ENCODE data around the gene LMNTD2. TPM values are rescaled to one million over a fixed set of nuclear protein-coding genes. Genes with fewer than 3 reads are reported as not detected.
"Not testable (repeated sequence)": the region's sequence is repeated elsewhere in the genome, so short reads cannot be mapped to it uniquely, and the experiment has no call there.

Gene LMNTD2
- total RNA-seq, 1 donor from 2014 or later: 0.40 TPM

DNA sequence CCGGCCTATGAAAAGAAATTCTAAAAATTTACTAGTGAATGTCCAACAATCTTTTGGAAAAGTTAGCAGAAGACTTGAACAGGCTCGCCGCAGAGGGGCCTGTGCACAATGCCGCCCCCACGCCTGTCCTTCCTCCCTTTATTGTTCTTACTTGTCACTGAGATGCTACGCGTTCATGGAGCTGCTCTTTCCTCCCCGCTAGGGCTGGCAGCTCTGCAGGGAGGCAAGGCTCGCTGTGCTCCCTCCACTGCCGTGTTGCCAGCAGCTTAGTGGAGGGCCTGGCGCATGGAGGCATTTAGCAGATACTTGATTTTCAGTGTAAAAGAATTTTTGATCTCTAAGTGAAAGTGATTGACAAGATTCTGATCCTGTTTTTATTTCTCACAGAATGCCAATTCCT is 30.5 kb upstream of the LMNTD2 start:
- DNase-seq (ENCODE audit: low spot score): no peak
- intact Hi-C loops (cut with DNase I): no loop called here

DNA sequence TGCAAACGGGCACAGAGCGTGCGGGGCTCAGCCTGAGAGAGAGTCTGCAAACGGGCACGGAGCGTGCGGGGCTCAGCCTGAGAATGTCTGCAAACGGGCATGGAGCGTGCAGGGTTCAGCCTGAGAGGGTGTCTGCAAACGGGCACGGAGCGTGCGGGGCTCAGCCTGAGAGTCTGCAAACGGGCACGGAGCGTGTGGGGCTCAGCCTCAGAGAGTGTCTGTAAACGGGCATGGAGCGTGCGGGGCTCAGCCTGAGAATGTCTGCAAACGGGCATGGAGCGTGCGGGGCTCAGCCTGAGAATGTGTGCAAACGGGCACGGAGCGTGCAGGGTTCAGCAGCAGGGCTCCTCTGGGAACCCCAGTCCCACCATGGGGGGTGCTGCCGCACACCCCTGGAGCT is 29.3 kb upstream of the LMNTD2 start:
- no peak for DNase-seq (ENCODE audit: low spot score)
- intact Hi-C loops (cut with DNase I): no loop called here

DNA sequence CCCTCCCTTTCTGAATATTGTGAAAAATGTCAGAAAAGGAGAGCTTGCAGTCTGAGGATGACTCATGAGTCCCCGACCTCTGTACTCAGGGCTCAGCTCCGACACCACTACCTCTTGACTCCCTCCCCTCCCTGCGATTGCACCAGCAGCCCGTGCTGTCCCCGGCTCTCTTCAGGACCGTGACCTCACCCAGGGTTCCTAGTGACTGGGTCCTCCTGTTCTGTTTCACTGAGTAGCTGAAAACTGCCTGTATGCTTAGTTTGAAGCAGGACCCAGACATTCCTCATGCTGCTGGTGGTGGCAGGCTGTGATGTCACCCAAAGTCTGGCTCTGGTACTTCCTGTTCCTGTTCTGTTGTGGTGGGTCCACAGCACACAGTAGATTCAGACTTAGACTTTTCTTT is 27.4 kb upstream of the LMNTD2 start:
- no peak for DNase-seq (ENCODE audit: low spot score)
- intact Hi-C loops (cut with DNase I): no loop called here

DNA sequence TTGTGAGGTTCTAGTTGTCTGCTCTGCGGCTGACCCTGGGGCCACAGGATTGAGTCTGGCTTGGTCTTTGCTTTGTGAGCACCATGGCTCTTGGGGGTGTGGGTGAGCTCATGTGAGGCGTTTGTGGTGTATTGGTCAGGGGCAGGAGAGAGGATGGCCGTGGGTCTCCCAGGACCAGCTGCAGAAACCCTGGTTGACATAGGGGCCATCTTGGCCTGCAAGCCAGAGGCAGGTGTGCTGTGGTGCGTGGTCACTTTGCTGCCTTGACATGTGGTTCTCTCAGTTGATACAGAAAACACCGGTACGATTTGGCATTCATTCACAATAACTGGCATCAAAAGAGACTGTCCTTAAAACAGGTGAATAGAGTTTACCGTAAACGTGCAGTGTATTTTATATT is 27.0 kb upstream of the LMNTD2 start:
- intact Hi-C loops (cut with DNase I): no loop called here
- no peak for DNase-seq (ENCODE audit: low spot score)

DNA sequence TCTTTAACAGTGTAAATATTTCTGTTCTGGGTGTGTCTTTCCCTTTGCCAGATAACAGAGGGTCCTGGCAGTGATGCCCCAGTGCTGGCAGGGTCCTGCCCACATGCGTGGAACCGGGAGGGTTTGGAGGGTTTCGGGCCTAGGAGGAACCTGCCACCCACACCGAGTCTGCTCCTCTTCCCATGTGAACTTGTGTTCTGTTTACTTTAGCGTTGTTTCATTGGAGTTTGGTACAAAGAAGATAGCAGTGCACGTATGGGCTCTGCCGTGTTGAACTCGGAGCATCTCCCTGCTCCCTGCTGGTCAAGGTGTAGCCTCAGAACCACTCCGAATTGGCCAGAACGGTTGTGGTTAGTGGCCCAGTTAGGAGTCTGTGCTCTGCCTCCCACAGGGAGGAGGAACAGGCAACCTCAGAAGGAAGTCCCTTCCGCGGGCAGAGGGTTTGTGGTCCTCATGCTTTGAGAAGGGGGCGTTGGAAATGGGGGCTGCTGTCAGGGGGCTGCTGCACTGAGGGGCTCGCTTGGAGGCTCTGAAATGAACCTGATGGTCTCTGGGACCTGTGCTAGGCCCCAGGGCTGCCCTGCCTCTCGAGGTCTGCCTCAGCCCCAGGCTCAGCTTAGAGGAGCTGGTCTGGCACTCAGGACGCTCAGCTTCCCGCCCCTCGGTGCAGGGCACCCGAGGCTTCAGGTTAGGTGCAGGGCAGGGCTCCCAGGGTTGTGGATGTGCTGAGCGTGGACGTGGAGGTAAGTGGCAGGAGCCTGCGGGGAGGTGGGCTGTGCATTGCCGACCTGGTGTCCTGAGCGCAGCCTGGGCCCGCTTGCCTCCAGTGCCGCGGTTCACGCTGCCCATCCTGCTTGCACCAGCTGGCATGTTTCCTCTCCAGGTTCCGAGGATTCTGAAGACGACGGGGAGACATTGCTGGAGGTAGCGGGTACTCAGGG is 26.1 kb upstream of the LMNTD2 start:
- intact Hi-C loops (cut with DNase I): no loop called here
- DNase-seq (ENCODE audit: low spot score): no peak

DNA sequence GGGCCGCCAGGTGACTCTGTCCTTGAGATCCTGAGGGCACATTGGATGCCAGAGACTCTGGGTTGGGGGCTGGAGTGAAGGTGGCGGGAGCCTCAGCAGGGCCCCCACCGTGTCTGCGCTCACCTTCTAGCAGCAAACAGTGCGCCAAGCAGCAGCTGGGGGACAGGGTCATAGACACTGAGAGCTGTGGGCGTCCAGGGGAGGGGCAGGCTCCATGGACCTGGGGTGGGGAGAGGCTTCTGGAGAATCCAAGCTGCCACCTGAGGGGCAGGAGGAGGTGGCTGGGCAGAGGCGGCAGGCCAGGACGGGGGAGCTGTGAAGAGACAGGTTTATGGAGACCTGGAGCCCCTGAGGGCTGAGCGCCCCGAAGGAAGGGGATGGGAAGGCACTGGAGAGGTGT is 23.7 kb upstream of the LMNTD2 start:
- intact Hi-C loops (cut with DNase I): no loop called here
- DNase-seq (ENCODE audit: low spot score): no peak

DNA sequence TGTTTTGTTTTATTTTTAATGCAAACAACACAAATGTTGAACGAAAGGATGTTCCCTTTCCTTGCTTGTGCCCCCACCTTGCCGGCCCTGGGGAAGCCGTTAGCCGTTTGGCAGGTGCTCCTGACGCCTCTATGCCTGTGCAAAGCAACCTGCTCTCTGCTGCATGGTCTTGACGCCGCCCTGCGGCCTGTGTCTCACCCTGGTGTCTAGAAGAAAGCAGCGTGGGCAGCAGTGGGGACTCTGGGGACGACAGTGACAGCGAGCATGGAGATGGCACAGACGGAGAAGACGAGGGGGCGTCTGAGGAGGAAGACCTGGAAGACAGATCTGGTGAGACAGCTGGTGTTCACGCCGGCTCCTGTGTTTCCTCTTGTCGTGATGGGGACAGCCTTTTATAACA is 21.2 kb upstream of the LMNTD2 start:
- no peak for DNase-seq (ENCODE audit: low spot score)
- intact Hi-C loops (cut with DNase I): no loop called here

DNA sequence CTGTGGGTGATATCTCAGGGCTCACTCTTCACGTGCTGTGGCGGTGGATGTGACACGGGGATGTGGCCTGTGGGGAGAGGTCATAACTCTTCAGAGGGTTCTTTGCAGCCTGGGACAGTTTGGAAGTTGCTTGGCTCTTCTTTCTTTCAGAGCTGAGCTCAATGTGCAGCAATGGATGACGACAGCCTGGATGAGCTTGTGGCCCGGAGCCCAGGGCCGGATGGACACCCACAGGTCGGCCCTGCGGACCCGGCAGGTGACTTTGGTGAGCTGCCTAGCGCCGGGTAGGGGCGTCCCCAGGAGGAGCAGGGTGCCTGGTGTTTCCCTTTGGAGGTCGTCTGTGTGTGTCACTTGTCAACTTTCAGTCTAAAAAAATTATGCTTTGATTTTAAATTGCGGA is 20.8 kb upstream of the LMNTD2 start:
- DNase-seq (ENCODE audit: low spot score): no peak
- intact Hi-C loops (cut with DNase I): no loop called here

DNA sequence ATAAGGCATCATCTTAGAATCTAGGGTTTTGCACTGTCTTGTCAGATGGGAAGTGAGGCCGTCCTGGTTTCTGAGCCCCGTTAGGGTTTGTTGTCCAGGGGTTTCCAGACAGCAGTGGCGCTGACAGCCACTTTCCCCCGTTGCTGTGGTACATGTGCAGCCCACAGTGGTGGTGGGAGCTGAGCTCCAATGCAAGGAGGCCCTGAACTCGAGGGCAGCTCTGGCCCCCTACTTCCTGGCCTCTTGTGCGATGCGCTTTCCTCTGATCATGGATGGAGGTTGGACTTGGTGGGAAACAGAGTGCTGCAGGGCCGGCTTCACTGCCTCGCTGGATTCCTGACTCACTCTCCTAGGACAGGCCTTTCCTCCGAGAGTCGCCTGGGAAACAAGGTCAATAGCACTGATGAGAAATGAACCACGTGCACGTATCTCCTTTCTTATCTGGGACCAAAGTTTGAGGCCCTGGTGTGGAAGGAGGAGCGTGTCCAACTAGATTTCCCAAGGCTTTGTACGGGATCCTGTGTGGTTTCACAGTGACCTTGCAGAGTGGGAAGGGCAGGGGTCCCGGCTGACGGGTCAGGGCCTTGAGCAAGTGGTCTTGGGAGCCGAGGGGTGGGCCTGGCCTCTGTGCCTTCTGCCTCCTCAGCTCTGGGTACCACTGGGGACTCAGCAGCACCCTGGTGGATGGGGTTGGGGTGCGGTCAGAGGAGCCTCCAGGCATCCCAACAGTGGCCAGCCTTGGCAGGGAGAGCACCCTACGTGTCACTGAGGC is 19.5 kb upstream of the LMNTD2 start:
- intact Hi-C loops (cut with DNase I): loop anchor here (5.0 kb wide), 1 partner anchor 37 kb away; the partner anchor contains the start of gene IRF7
- DNase-seq (ENCODE audit: low spot score): no peak

DNA sequence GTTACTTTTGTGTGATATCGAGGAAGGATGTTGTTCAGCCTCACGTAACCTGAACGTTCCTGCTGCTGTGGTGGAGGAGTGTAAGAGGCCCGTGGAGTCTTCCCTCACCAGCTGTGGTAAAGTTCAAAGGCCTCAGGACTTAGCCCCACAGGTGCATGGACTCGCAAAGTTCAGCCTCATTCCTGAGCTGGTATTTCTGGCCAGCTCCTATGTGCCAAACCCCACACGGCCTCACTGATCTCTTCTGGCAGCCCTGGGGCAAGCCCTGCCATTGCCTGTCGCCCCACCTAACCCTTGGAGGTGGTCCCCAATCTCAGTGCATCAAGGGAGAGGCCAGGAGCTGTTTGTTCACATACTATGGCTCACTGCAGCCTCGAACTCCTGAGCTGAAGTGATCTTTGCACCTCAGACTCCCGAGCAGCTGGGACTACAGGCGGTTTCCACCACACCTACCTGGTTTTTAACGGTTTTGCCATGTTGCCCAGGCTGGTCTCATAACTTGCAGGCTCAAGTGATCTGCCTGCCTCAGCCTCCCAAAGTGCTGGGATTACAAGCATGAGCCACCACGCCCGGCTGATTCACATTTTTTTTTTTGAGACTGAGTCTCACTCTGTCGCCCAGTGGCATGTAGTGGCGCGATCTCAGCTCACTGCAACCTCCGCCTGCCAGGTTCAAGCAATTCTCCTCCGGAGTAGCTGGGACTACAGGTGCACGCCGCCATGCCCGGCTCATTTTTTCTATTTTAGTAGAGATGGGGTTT is 17.9 kb upstream of the LMNTD2 start:
- intact Hi-C loops (cut with DNase I): loop anchor here (5.0 kb wide), 1 partner anchor 39 kb away; the partner anchor contains the start of gene IRF7
- no peak for DNase-seq (ENCODE audit: low spot score)

DNA sequence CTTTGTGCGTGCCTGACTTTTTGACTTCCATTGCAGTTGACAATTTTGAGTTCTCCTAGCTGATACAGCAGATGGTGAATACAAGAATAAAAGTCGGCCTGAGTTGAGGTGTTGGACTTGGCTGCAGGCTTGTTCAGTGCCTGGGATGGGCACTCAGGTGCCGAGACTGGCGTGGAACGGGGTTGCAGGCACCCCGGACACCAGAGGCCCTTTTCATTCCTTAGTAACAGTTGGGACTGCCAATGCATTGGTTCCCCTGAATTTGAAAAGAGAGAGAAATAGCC is 17.0 kb upstream of the LMNTD2 start:
- intact Hi-C loops (cut with DNase I): loop anchor here (5.0 kb wide), 1 partner anchor 40 kb away; the partner anchor contains the start of gene IRF7
- DNase-seq (ENCODE audit: low spot score): no peak

DNA sequence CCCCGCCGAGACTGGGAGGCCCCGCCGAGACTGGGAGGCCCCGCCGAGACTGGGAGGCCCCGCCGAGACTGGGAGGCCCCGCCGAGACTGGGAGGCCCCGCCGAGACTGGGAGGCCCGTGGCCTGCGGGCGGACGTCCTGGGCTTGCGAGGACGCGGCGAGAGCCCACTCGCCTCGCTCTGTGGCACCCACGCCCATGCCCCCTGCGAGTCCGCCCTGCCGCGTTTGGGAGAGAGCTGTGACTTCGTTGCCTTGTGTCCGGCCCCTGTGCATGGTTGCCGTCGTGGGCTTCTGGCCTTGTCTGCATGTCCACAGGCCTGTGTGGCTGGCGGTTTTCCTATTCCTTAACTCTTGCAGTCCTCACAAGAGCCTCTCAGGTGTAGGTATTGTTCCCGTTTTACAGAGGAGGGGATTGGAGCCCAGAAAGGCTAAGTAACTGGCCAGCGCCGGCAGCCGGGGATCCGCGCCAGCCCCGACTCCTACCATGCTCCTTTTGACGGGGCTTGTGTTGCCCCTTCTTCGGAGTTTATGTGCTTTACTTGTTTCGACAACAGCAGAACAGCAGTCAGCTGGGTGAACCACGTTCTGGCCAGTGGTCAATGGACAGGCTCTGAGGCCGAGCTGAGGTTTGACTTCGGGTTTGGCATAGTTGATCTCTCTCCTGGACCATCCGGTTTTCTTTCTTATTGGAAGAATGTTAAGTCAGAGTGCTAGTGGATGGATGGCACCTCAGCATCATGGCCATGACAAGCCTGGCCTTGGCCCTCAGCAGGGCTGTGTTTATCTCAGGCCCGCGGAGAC is 16.5 kb upstream of the LMNTD2 start:
- no peak for DNase-seq (ENCODE audit: low spot score)
- intact Hi-C loops (cut with DNase I): loop anchor here (1.0 to 5.0 kb wide), 2 partner anchors 40 to 42 kb away; partner anchors contain the start of genes HRAS and IRF7

DNA sequence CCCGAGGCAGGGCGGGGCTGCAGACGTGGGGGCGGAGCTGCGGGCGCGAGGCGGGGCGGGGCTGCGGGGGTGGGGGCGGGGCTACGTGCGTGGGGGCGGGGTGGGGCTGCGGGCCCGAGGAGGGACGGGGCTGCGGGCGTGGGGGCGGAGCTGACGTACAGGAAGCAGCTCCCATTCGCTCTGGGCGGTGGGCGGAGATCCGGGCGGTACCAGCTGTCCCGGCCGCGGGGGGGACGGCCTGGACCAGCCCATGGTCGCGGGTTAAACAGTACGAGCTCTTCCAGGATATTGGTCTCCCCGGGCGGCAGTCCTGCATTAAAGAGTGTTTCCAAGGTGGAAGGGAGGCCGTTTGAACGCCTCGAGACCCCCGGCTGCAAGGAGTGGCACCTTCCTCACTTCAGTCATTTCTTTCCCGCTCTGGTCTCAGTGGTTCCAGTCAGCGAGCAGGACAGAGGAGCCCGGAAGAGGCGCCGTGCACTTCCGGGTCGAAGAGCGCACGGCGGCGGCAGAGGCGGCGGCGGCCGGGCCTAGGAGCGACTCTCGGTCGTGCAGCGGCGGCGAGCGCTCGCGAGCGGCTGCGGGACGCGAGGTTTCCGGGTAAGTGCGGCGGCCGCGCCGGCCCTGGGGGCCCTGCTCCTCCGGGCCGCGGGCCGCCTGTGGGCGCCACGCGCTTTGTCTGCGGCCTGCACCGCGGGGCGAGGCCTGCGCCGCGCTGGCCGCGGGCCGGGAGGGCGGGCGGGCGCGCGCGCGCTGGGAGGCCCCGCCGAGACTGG is 15.6 kb upstream of the LMNTD2 start, which contains the start of gene PHRF1:
Gene PHRF1 (plus strand): TSS at position 475 of the 773 bp plus-strand sequence. CDS start 5,043 bp downstream, outside the sequence.
- intact Hi-C loops (cut with DNase I): loop anchor here (1.0 to 5.0 kb wide), 2 partner anchors 41 kb away; partner anchors contain the start of genes HRAS and IRF7
- DNase-seq (ENCODE audit: low spot score): peak; percentile 98

DNA sequence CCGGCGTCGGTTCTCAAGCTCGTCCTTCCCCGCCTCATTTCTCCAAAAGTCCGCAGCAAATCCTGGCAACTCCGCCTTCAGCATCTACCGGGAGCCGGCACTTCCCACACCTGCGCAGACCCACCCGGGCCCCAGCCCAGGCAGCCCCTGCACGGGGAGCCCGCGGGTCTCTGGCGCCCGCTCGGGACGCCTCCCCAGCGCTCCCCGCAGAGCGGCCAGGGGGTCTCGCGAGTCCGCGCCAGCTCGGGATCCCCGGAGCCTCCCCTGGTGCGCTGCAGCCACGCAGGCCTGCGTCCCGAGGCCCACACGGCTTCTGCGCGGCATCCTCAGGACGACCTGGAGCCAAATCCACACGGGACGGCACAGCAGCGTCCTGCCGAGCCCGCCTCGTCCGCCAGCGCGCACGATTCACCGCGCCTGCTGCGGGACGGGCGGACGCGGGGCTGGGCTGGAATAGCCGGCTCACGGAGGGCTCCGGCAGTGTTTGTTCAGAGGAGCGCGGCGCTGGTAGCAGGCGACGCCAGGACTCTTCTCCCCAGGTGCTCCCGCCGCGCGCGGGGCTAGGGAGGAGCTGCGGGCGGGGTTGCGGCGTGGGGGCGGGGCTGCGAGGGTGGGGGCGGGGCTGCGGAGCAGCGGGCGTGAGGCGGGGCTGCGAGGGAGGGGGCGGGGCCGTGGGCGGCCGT is 14.9 kb upstream of the LMNTD2 start:
- intact Hi-C loops (cut with DNase I): loop anchor here (5.0 kb wide), 1 partner anchor 42 kb away; the partner anchor contains the start of gene IRF7
- no peak for DNase-seq (ENCODE audit: low spot score)

DNA sequence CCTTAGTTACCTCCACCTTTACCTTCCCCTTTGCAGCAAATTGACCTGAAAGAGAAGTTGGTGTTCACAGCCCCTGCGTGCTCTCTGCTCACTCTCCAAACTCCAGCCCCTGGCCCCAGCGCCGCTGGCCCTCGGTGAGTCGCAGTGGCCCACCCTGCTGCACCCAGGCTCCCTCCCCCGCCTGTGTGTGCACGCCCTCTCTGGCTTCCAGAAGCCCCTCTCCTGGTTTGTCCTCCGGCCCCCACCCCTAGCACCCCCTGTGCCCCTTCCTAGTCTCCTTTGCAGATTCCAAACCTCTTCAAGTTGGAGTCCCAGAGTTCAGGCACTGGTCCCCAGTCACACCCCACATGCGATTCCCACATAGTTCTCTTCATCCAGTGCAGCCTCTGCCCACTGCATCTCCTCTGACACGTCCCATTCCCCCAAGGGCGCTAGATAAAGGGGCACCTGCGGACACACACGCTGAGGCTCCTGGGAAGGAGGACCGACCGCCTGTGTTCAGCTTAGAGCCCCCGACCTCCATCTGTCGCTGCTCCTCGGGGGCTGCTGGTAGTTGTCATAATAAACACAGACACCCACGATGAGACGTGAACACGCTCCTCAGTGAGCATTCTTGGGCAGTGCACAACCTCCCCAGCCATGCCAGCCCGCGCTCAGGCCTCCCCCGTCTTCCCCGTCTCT is 14.2 kb upstream of the LMNTD2 start:
- intact Hi-C loops (cut with DNase I): loop anchor here (5.0 kb wide), 1 partner anchor 43 kb away; the partner anchor contains the start of gene IRF7
- DNase-seq (ENCODE audit: low spot score): no peak

DNA sequence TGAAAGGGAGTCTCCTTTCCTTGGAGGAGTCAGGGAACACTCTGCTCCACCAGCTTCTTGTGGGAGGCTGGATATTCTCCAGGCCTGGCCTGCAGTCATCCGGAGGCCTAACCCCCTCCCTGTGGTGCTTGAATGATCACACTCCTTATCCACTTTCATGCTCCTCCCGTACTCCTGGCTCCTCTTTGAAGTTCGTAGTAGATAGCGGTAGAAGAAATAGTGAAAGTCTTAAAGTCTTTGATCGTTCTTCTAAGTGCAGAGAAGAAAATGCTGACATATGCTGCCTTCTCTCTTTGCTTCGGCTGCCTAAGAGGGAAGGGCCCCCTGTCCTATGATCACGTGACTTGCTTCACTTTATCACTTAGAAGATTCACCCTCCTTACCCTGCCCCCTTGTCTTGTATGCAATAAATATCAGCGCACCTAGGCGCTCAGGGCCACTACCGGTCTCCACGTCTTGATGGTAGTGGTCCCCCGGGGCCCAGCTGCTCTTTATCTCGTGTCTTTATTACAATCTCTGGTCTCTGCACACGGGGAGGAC is 13.6 kb upstream of the LMNTD2 start:
- intact Hi-C loops (cut with DNase I); DNase-seq (ENCODE audit: low spot score): not testable (repeated sequence)

All from cardiac septum (tissue), 1 donor.